CD4-positive, alpha-beta T cell treated with Interleukin-6 for 4 hours (primary cell): Measurements from ENCODE around the gene SKAP2.

Source experiments
- DNase-seq: peaks from one replicate; pipeline ENCODE4 v3.0.0-alpha.2; 2020; ENCODE audit warnings: mixed read lengths

Gene SKAP2

DNA sequence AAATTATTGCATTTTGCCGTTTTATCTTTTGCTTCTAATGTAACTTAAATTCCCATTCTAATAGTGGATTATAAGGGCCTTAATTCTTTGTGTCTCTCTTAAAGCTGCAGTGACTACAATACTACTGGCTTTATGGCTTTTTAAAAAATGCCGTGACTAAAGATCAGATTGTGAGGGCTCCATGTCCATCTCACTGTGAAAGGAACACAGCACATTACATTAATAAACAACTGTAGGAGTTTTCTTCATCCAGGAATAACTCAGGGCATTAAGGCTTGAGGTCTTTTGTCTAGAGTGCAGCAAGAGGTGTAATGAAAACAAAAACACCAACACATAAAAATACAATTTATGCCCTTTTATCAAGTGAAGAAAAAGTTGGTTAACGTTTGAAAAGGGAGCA lies 205.3 kb downstream of the SKAP2 start:
- no peak for DNase-seq

DNA sequence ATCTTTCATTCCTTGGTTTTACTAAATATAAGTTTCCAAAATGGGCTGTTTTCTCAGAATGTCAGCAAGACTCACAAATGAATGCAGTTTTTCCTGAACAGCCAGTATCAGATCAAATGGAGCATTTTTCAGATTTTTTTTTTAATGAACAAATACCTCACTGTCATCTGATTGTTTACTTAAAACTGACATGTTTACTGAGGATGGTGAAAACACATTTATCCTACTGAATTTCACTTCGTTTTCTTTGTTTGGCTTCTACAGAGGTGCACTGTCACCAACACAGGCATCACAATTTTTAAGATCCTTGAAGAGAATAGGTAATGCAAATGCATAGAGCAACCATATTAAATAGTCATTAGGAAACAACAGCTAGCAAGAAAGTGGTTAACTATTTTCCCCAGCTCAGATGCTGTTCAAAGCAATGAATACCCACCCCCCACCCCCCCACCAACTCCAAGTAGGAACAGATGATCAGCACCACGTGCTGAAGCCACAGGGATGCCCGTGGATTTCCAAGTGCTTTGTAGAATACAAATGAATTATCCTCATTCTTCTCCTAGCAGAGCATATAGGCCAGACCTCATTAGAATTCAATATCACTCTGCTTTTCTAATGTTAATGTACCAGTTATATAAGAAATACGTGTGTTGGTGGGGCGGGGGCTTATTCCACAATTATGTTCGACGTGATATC lies 205.9 kb downstream of the SKAP2 start:
- DNase-seq: no peak

DNA sequence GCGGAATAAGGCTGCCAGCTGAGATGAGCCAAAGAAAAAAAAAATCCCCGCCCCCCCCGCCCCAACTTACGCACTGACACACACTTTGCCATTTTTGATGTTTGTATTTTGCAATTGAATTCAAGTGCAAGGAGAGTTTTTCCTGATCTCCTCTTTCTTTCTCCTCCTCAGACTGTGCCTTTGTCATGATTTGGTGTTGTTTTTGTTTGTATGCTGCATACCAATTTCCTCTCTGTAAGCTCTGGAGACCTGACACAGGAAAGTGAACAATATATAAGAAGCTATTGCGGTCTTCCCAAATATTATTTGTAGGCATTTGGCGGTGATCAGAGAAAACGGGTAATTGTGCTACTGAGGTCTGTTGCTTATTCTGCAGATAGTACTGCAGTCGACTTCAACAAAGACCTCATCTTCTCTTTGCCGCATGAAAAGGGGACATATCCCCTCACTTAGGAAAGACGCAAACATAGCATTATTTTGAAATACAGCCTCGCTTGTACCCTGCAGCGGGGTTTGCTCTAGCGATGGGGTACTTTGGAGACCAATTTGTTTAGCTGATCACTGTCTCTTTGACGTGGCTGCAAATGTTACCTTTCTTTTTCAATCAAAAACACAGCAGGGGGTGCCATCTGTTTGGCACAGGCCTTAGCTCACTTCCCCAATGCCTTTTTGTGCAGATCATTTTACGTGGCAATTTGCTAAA lies 206.6 kb downstream of the SKAP2 start:
- DNase-seq: no peak

DNA sequence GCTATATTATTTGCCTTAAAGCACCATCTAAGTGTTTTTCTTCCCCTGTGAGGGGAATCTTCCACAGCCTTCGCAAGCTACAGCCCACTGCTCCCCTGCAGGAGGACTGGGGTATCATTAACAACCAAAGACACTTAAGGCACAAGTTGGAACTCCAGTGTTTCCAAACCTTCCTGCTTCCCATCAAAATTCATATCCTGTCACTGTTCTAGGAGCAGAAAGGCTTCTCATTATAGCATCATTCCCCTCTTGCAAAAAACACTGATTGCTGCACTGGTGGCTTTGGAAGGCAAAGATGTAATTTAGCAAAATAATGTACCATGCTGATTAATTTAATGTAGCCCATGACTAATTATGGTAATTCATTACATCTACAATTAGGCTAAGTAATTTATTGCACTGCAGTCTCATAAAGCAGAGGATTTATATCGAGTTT lies 207.2 kb downstream of the SKAP2 start:
- no peak for DNase-seq

DNA sequence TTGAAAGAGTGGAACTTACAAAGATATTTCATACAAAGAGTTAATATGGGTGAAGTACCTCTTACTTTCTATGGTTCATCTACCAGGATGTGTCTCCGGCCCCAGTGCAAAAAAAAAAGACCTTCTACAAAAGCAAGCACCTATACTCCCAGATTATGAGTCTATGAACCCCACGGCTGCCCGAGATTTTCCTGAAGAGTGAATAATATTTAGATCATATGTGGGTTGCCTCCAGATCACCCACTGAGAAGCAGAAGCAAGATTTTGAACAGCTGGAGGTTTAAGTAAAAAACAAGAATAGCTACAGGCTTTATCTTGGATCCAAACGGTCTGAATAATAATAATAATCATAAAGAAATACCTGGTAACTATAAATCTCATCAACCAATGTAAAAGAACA lies 207.7 kb downstream of the SKAP2 start:
- DNase-seq: no peak

DNA sequence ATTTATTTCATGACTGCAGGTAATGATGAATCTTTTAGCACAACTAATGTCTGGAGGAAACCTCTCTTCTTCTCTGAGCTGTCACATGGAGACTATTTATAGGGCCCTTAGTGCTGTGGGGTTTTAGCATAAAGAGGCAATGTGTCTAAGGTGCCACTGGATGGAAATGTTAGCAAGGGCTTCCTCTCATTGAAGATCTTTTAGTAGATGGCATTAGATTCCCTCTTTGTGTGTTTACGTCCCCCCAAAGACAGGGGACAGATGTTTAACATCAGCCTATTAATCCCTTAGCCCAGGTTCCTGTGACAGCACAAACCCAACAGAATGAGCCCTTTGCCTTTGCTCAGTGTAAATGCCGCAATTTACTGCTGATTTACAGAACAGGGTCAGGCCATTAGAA lies 208.6 kb downstream of the SKAP2 start:
- DNase-seq: no peak

DNA sequence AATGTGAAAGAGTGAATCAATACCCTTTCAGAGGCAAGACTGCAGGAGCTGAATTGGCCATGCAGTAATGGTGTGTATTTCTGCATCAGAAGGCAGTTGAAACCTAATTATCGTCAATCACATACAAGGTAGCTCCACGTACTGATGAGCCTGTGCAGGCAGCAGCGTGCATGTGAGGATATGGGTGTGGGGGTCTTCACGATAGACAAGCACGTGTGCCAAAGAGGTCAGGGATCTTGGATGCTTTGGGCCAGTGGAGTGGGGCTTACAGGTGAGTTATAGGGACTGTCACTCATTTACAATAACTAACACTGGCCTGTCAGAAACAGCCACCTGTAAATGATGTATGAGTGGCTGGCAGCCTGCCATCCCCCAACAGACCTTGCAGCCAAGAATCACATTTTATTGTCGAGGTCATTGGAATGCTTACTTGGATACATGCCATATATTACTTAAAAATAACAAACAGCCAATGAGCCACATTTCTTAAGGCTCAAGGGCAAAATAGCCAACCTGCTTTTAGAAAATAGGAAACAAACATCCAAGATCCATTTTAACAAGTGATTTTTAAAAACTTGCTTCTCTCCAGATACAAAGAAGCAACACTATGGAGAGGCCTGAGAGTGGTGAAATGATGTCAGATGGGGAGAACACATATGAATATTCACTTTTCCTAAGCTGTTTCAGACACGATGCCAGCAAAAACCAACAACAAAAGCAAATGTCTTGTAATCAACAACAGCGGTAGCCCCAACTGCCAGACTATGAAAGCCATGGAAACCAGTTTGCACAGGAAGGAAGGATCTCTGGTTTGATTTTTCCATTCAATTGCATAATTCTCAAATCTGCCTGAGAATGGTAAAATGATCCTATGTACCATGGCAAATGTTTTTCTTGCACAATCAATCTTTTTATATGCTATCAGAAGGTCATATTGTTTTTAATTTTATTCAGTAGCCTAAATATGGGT lies 210.7 kb downstream of the SKAP2 start:
- DNase-seq: no peak

DNA sequence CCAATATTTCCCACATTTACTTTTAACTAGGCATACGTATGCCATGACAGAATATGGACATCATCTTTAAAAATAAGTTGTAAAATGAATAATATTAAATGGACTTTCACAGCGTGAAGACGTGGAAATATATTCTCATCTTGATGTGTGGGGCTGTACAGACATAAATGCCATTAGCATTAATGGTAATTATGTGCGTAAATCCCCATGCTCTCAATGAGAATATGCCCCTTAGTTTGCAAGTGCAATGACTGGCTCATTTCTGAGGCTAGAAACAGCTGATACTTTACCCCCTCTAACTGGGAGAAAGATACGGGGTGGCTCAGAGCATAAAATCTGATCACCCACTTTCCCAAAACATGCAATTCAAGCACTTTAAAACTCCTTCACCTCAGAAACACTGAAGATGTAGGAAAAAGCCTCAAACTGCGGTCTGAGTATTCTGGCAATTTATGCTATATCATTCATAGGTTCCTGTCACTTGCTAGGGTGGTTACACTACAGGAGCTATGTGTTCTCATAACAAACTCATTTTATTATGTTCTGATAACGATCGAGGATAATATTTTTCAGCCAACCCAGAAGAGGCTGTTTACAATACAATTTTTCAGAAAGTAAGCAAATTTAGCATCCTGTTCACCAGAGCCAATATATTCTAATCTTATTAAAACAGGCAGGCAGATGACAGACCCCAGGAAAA lies 211.8 kb downstream of the SKAP2 start:
- no peak for DNase-seq

DNA sequence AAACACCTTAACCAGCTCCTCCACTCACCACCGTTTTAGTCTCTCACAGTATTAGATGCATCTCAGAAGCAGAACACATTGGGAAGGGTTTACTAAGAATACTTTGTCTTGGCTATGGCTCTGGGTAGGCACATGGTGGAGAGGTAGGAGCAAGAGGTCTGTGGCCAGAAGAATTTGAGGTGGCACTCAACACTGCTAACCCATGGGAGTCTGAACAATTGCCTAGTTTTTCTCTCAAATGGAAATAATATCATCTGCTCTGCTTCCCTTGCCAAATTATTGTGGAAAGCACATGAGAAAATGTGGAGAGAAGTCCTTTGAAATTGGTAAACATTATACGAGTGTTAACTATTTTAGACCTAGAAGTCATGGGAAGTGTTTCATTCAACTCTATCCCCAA lies 214.3 kb downstream of the SKAP2 start:
- no peak for DNase-seq

DNA sequence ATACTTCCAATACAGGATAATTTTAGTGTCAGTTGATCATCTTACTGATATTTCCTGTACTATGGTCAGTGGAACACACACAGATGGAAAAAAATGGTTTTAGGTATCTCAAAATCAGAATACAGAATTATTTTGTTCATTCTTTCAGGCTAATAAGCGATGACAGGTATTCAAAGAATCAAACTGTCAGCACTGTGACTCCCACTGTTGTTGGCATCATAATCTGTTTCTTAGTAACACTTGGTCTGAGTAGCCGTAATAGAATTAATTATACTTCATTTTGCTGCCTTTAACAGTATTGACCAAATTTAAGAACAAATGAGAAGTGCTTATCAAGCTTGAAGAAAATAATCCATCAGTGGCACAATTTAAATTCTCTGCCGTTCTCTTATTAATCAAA lies 215.0 kb downstream of the SKAP2 start:
- no peak for DNase-seq

DNA sequence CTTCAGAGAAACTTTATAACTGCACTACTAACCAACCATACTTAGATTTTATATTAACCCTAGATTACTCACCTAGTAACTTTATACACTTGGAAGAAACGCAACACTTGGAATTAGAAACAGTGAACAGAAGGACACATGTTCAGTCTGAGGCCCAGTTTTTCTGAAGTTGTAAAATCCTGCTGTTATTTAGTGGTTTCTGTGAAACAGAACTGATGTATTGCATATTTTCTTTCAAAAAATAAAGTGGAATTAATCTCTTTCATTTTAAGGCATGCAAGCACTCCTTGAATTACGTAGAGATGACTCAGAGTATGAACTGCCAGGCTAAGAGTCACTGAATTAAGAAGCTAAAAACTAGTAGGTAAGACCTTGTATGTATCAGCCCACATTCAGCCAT lies 215.8 kb downstream of the SKAP2 start:
- DNase-seq: no peak

DNA sequence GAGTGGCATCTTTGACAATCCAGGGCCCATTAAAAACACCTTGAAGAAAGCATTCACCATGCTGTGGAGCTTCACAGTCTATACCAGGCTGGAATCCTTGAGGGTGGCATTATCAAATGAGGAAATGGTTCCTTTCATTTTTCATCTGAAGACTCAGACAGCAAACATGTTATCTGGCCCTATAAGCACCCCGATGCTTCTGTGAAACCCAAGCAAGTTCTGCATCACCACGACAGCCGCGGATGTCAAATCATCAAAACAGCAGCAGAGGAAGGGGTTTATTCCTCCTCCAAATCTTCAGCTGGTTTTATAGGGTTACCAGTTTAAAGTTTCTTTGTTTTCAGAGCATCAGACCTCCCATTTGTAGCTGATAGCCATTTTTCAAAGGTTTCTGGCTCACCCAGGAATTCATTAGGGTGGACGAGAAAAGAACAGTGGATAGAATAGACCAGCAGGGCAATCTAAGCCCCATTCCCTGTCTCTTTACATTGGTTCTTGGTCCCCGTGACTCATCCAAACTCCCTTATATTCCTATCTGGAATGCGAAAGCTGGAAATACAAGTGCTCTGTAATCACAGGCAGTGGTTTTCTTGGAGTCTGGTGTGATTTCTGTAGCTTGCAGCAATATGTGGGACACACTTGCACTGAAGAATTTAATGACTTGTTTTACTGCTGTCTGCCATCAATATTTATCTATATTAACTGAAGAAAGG lies 217.9 kb downstream of the SKAP2 start:
- no peak for DNase-seq

DNA sequence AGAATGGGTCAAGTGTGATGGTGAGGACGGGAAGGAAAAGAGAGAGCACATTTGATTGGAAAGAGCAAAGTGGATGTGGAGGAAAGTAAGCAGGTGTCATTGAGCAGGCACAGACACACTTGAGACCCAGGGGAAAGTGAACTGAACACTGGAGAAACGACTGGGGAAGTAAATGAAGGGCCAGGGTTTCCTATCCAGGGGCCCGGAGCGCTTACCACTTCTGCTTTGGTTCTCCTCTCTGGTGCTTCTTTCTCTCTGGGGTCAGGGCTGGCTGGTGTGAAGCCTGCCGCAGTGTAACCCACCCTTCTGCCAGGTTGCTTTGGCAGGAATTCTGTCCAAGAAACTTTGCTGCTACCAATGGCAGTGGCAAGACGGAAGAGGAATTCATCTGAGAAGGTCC lies 219.3 kb downstream of the SKAP2 start:
- no peak for DNase-seq

DNA sequence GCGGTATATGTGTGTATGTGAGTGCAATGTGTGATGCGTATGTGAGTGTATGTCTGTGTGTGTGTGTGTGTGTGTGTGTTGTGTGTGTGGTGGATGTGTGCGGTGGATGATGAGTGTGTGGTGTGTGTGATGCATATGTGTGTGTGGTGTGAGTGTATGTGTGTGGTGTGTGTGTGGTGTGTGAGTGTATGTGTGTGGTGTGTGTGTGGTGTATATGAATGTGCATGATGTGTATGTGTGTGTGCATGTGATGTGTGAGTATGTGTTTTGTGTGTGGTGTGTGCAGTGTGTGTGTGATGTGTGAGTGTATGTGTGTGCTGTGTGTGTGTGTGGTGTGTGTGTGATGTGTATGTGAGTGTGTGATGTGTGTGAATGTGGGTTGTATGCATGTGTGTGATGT lies 222.0 kb downstream of the SKAP2 start:
- DNase-seq: no peak

DNA sequence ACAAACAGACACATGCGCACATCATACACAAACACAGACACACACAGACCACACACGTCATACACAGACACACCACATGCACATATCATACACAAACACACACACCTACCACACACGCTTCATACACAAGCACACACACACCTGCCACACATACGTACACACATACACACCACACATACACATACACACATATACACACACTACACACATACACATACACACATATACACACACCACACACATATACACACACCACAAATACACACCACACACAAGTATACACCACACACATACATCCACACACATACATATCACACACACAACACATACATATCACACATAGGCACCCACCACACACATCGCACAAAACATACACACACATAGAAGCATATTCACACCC lies 224.7 kb downstream of the SKAP2 start:
- DNase-seq: no peak

DNA sequence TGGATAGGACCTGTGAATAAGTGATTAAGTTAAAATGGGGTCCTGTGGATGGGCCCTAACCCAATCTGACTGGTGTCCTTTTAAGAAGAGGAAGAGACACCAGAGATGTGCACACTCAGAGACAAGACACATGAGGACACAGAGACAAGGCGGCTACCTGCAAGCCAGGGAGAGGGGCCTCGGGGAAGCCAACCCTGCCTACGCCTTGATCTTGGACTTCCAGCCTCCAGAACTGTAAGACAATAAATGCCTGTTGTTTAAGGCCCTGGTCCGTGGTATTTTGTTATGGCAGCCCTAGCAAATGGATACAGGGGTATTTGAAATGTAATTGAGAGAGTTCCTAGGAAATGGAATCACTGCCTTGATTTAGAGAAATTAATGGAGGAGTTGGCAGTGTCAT lies 225.3 kb downstream of the SKAP2 start:
- DNase-seq: no peak

DNA sequence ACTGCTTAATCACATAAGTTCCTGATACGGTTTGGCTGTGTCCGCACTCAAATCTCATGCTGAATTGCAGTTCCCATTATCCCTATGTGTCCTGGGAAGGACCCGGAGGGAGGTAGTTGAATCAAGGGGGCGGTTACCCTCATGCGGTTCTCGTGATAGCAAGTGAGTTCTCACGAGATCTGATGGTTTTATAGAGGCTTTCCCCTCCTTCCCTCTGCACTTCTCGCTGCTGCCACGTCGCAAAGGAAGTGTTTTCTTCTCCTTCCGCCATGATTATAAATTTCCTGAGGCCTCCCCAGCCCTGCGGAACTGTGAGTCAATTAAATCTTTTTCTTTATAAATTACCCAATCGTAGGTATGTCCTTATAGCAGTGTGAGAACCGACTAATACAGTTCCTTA lies 226.2 kb downstream of the SKAP2 start:
- DNase-seq: no peak

DNA sequence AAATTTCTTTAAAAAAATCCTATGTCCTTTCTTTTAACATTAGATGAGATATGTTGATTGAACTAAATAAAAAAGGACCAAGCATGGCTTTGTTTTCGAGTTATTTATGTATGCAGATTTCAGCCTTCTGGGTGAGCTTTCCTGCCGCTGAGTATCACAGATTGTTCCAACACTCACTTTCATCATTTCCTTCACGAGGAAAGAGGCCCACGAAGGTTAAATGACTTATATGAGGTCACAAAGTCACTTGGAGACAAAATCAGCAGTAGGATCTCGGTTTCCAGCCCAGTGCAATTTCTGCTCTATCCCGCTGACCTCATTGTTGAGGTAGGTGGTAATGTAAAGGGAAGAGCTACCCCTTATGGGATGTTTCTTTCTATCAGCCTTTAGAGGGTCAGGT lies 226.8 kb downstream of the SKAP2 start:
- DNase-seq: no peak

DNA sequence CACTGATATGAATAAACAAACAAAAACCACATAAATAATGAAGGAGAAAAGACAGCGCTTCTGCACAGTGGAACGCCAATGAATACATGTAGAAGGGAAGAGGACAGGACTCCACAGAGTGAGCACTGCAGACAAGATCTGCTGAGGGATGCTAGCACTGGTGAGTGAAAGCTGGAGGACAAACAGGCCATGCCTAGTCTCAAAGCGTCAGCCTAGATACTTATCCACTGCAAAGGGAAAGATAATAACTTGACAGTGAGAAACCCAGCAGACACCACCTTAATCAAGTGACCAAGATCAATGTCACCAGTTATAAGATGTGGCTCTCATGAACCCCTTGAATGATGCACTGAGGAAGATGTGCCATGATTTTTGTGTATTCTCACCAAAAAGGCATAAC lies 227.6 kb downstream of the SKAP2 start:
- DNase-seq: no peak

DNA sequence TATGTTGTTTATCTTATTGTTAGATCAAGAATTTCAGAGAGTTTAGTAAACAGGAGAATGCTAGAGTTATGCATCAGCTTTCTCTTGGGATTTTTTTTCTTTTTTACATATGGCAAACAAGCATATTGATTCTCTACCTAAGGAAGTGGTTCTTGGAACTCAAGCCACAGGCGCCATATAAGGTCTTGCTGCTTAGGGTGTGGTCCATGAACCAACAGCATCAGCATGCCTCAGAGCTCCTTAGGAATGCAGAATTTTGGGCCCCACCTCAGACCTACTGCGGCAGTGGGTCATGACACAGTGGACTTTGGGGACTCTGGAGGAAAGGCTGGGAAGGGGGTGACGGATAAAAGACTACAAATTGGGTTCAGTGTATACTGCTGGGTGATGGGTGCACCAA lies 230.8 kb downstream of the SKAP2 start:
- no peak for DNase-seq

DNA sequence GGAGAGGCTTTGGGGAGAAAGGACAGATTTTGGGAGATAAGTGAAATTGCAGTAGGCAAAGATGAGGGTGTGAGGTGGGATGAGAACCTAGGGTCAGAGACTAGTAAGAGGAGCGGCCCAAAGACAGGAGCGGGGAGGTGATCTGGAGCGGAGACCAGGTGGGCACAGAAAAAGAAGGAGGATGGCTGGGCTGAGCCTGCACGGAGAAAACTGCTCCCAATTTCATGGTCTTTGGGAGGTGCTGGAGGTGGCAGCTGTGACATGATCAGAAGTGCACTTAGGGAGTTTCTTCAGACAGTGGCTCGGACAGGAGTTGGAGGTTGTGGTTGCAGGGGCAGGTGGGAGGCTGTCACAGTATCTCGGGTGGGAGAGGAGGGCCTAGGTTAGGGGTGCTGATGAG lies 232.8 kb downstream of the SKAP2 start:
- no peak for DNase-seq

DNA sequence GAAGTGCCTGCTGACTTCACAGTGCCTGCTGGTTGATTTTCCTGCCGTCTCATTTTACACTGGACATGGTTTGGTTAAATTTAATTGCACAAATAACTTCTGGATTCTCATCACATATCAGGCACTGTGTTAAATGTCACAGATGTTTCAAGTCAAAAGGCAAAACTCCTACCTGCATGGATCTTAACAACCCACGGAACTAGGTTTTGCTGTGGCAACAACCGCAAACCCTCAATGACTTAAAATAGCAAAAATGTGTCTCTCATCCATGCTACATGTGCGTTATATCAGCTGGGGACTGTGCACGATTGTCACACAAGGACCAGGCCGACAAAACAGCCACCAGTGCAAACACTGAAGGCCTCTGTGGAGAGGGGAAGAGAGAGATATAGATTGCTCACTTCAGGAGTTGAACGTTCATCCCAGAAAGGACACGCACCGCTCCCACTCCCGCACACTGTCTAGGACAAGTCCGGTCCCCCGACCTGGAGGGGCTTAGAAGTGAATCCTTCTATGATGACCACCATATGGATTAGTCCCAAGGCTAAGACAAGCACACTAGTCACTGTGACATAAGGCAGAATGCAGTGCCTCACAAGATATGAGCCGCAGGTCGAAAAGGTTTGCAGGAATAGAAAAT lies 233.3 kb downstream of the SKAP2 start:
- DNase-seq: no peak
